Large intestine (tissue), 3 donors: ENCODE results near the gene RAB3C. TPM values are rescaled to one million over a fixed set of nuclear protein-coding genes. Genes with fewer than 3 reads are reported as not detected.

Experiments
- DNase-seq, 2 donors: peaks; one replicate each; pipeline versions ENCODE4 v3.0.0 to v3.0.0-alpha.2; 2013
- H3K27ac ChIP-seq: one replicate; pipeline ENCODE4 v1.5.1; 2013; ENCODE audit warnings: low read length
- H3K27me3 ChIP-seq: 2 replicates; pipeline ENCODE4 v1.6.1; 2013; ENCODE audit warnings: low read length; ENCODE audit not compliant: control insufficient read depth, insufficient read depth
- H3K36me3 ChIP-seq: 2 replicates; pipeline ENCODE4 v1.6.1; 2013; ENCODE audit warnings: low read length; ENCODE audit not compliant: control insufficient read depth, insufficient read depth
- H3K4me1 ChIP-seq: one replicate; pipeline ENCODE4 v1.6.1; 2013; ENCODE audit warnings: low read length; ENCODE audit not compliant: control insufficient read depth, insufficient read depth
- H3K4me3 ChIP-seq: one replicate; pipeline ENCODE4 v1.5.1; 2013; ENCODE audit warnings: low read length
- H3K9me3 ChIP-seq: one replicate; pipeline ENCODE4 v1.6.1; 2013; ENCODE audit warnings: mild to moderate bottlenecking, low read depth, low read length, moderate library complexity; ENCODE audit not compliant: control insufficient read depth
- WGBS: methylation state at CpG from one replicate; pipeline ENCODE4 v1.1.5; 2013; ENCODE audit warnings: low lambda C conversion rate; ENCODE audit not compliant: insufficient coverage; 5-methylcytosine and 5-hydroxymethylcytosine counted together
- polyA plus RNA-seq: library from polyadenylated mRNA; unstranded; fragments of 120-200 nt; gene quantifications from one replicate; pipeline ENCODE4 v1.2.1, GENCODE V29; 2013

The RAB3C gene
- polyA plus RNA-seq, 1 donor, result 12.6 TPM

- 50% methylated on average over 2 of the region's 4 CpGs for WGBS
- peak; percentile 30 to 66 for DNase-seq
- H3K4me3 ChIP-seq, result no peak overlapping the region
- H3K27ac ChIP-seq, result peak overlapping the region; percentile 25
- H3K36me3 ChIP-seq, result no peaks in the 10 kb centered on the region
- no peaks in the 10 kb centered on the region for H3K27me3 ChIP-seq
- H3K4me1 ChIP-seq, result peaks cover 12% of the 10 kb centered on the region
- no peaks in the 10 kb centered on the region for H3K9me3 ChIP-seq
Measured at GRCh38 chr5:58745350-58745749, 162.5 kb downstream of the RAB3C start.

- no peak overlapping the region for H3K4me3 ChIP-seq
- peaks cover 12% of the 10 kb centered on the region for H3K4me1 ChIP-seq
- no CpG with 5 or more reads among the region's 4 CpGs for WGBS
- H3K36me3 ChIP-seq, result no peaks in the 10 kb centered on the region
- H3K27ac ChIP-seq, result peak overlapping the region; percentile 25
- H3K27me3 ChIP-seq, result no peaks in the 10 kb centered on the region
- H3K9me3 ChIP-seq, result no peaks in the 10 kb centered on the region
- peak in 1 of 2 donors; percentile 67 for DNase-seq
Measured at GRCh38 chr5:58746321-58746720, 163.4 kb downstream of the RAB3C start.

GRCh38 chr5:58750036-58750435 is 167.2 kb downstream of the RAB3C start:
- no peak overlapping the region for H3K4me3 ChIP-seq
- H3K27ac ChIP-seq, result no peak overlapping the region
- H3K9me3 ChIP-seq, result no peaks in the 10 kb centered on the region
- H3K4me1 ChIP-seq, result peaks cover 9% of the 10 kb centered on the region
- no peak for DNase-seq
- no peaks in the 10 kb centered on the region for H3K27me3 ChIP-seq
- no peaks in the 10 kb centered on the region for H3K36me3 ChIP-seq

DNA sequence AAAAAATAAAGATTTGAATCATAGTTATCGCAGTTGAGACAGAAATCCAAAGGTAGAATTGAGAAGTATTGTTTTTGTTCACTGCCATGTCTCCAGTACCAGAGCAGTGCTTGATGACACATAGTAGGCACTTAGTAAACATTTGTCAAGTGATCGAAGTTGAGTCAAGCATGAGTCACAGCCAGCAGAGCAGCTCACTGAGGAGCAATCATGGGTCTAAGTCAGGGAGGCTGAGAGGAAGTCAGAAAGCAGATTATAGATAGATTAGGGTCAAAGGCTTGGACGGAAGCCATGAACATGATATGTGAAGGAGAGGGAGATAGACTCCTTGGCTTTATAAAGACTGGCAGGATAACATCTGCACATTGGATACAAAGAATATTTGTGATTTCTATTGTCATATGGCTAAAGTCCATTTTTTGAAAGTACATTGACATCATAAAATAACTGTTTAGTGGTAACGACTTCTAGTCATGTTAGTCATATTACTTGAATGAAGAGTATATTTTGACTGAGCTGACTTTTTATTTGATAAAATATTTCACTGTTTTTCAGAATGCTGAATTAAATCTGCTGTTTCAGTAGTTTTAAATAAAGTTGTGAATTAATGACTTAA is 168.5 kb downstream of the RAB3C start:
- peak overlapping the region; percentile 22 for H3K27ac ChIP-seq
- H3K9me3 ChIP-seq, result no peaks in the 10 kb centered on the region
- no peak overlapping the region for H3K4me3 ChIP-seq
- 51% methylated on average over 2 of the region's 4 CpGs for WGBS
- peak; percentile 79 to 91 for DNase-seq
- no peaks in the 10 kb centered on the region for H3K27me3 ChIP-seq
- peaks cover 3% of the 10 kb centered on the region for H3K4me1 ChIP-seq
- H3K36me3 ChIP-seq, result no peaks in the 10 kb centered on the region

DNA sequence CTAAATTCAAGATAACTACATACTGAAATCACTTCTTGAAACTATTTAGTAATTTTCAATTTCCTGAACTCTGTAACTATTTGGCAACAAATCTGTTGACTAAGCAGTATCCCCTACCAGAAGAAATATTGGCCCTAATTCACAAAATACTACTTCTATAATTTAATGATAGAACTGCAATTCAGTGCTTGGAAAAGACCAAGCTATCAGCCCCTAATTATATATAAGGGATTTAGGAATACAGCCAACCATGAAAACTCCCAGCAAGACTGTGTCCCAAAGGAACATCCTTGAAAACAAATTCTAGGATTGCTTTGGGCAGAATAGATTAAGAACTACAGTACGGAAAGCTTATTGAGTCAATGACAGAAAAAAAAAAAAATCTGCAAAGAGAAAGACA is 169.2 kb downstream of the RAB3C start:
- no peak overlapping the region for H3K4me3 ChIP-seq
- 100% methylated on average over 1 of the region's 1 CpG for WGBS
- H3K9me3 ChIP-seq, result no peaks in the 10 kb centered on the region
- H3K4me1 ChIP-seq, result no peaks in the 10 kb centered on the region
- no peaks in the 10 kb centered on the region for H3K36me3 ChIP-seq
- no peaks in the 10 kb centered on the region for H3K27me3 ChIP-seq
- DNase-seq, result no peak
- no peak overlapping the region for H3K27ac ChIP-seq

GRCh38 chr5:58753446-58753845 is 170.6 kb downstream of the RAB3C start:
- Histone ChIP-seq H3K4me3 (no peak overlapping the region), H3K36me3 (no peaks in the 10 kb centered on the region), H3K27ac (no peak overlapping the region), H3K27me3 (no peaks in the 10 kb centered on the region), H3K4me1 (no peaks in the 10 kb centered on the region), H3K9me3 (no peaks in the 10 kb centered on the region)
- DNase-seq, result no peak
- WGBS, result 80% methylated on average over 1 of the region's 5 CpGs

- no peaks in the 10 kb centered on the region for H3K4me1 ChIP-seq
- H3K4me3 ChIP-seq, result no peak overlapping the region
- no peak overlapping the region for H3K27ac ChIP-seq
- DNase-seq, result no peak
- H3K36me3 ChIP-seq, result no peaks in the 10 kb centered on the region
- H3K9me3 ChIP-seq, result no peaks in the 10 kb centered on the region
- 61% methylated on average over 2 of the region's 6 CpGs for WGBS
- H3K27me3 ChIP-seq, result no peaks in the 10 kb centered on the region
Measured at GRCh38 chr5:58754250-58754649, 171.4 kb downstream of the RAB3C start.

DNA sequence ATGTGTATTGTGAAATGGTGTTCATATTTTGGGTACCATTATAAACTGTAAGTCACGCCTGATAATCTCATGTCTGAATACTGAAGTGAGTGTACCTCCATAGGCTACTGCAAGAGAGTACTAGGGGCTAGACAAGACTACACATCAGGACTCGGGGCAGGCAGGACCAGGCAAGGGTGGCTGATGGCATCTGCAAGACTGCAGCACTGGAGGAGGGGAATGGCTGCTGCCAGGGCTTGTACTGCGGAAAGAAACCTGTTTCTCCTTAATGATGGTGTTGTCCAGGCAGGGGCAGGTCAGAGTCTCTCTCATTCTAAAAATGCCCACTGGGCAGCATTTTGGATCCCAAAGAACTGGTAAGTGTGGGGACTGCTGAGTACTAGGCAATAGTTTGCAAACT is 172.5 kb downstream of the RAB3C start:
- H3K27ac ChIP-seq, result no peak overlapping the region
- no peak for DNase-seq
- H3K4me1 ChIP-seq, result no peaks in the 10 kb centered on the region
- no peak overlapping the region for H3K4me3 ChIP-seq
- H3K36me3 ChIP-seq, result no peaks in the 10 kb centered on the region
- no peaks in the 10 kb centered on the region for H3K9me3 ChIP-seq
- no peaks in the 10 kb centered on the region for H3K27me3 ChIP-seq
- no CpG with 5 or more reads among the region's 3 CpGs for WGBS

- Histone ChIP-seq H3K27ac (no peak overlapping the region), H3K27me3 (no peaks in the 10 kb centered on the region), H3K36me3 (no peaks in the 10 kb centered on the region), H3K4me1 (no peaks in the 10 kb centered on the region), H3K9me3 (no peaks in the 10 kb centered on the region), H3K4me3 (no peak overlapping the region)
- DNase-seq, result no peak
- no CpG with 5 or more reads among the region's 4 CpGs for WGBS
Measured at GRCh38 chr5:58759745-58760144, 176.9 kb downstream of the RAB3C start.

DNA sequence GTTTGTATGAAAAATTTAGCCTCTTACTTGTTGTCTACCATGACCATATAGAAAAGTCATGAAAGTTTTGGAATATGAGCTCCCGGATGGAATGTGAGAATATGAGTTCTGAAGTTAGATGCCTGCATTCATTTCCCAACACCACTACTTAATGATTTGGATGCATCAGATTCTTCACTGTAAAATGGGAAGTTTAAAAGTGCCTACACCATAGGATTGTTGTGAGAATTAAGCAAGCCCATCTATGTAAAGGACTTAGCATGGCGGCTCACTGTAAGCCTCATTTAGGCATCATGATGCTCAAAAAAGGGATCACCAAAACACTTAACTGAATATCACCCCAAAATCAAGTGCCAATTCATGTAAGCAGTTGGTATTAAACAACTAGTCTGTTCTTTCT is 177.3 kb downstream of the RAB3C start:
- H3K27me3 ChIP-seq, result no peaks in the 10 kb centered on the region
- no CpG with 5 or more reads among the region's 2 CpGs for WGBS
- no peak for DNase-seq
- H3K4me1 ChIP-seq, result no peaks in the 10 kb centered on the region
- H3K27ac ChIP-seq, result no peak overlapping the region
- H3K9me3 ChIP-seq, result no peaks in the 10 kb centered on the region
- no peaks in the 10 kb centered on the region for H3K36me3 ChIP-seq
- H3K4me3 ChIP-seq, result no peak overlapping the region

GRCh38 chr5:58761407-58761806 is 178.5 kb downstream of the RAB3C start:
- H3K27ac ChIP-seq, result no peak overlapping the region
- H3K4me3 ChIP-seq, result no peak overlapping the region
- H3K36me3 ChIP-seq, result no peaks in the 10 kb centered on the region
- DNase-seq, result peak in 1 of 2 donors; percentile 37
- H3K4me1 ChIP-seq, result no peaks in the 10 kb centered on the region
- no peaks in the 10 kb centered on the region for H3K9me3 ChIP-seq
- no peaks in the 10 kb centered on the region for H3K27me3 ChIP-seq
